Neural cell (in vitro differentiated cells): ENCODE data around the gene RASAL2. TPM values are rescaled to one million over a fixed set of nuclear protein-coding genes. Genes with fewer than 3 reads are reported as not detected.

ENCODE experiments used
- H2AFZ ChIP-seq: fragments of 200-600, 300-800 bp; sonication (generic), shearing (Covaris generic); 2 replicates; pipeline ENCODE4 v1.6.0; 2014; ENCODE audit warnings: low read depth, mild to moderate bottlenecking, antibody characterized with exemption, low read length, moderate library complexity
- H3F3A ChIP-seq: fragments of 200-600 bp; shearing (Covaris generic); 2 replicates; pipeline ENCODE4 v1.6.1; 2016; ENCODE audit warnings: mild to moderate bottlenecking, moderate library complexity, mixed read lengths, antibody characterized with exemption, low read length; ENCODE audit not compliant: insufficient read depth, poor library complexity, severe bottlenecking
- H3K27ac ChIP-seq: fragments of 200-600, 300-800 bp; sonication (generic), shearing (Covaris generic); 2 replicates; pipeline ENCODE4 v1.5.1; 2014; ENCODE audit warnings: mild to moderate bottlenecking, low read length, moderate library complexity
- H3K27me3 ChIP-seq: fragments of 300-800, 200-600 bp; sonication (generic), shearing (Covaris generic); 2 replicates; pipeline ENCODE4 v1.6.0; 2014; ENCODE audit warnings: mild to moderate bottlenecking, low read depth, low read length, moderate library complexity; ENCODE audit not compliant: insufficient read depth
- H3K36me3 ChIP-seq: fragments of 300-800, 200-600 bp; sonication (generic), shearing (Covaris generic); 2 replicates; pipeline ENCODE4 v1.5.1; 2014; ENCODE audit warnings: mild to moderate bottlenecking, antibody characterized with exemption, low read length, moderate library complexity; ENCODE audit not compliant: insufficient read depth
- H3K4me2 ChIP-seq: fragments of 300-800, 200-600 bp; sonication (generic), shearing (Covaris generic); 2 replicates; pipeline ENCODE4 v1.6.0; 2014; ENCODE audit warnings: mild to moderate bottlenecking, low read length
- H3K4me3 ChIP-seq: fragments of 300-800, 200-600 bp; sonication (generic), shearing (Covaris generic); 2 replicates; pipeline ENCODE4 v1.5.1; 2014; ENCODE audit warnings: mild to moderate bottlenecking, low read length, moderate library complexity
- H3K79me2 ChIP-seq: fragments of 200-600 bp; shearing (Covaris generic); replicated peaks from 2 replicates; pipeline ENCODE4 v1.6.0; 2014; ENCODE audit warnings: mild to moderate bottlenecking, low read length, moderate library complexity; ENCODE audit not compliant: insufficient read depth
- H3K9ac ChIP-seq: fragments of 300-800, 200-600 bp; sonication (generic), shearing (Covaris generic); 2 replicates; pipeline ENCODE4 v1.6.1; 2016; ENCODE audit warnings: mild to moderate bottlenecking, low read length, mixed read lengths
- H3K9me2 ChIP-seq: fragments of 200-600 bp; shearing (Covaris generic); 2 replicates; pipeline ENCODE4 v1.6.1; 2016; ENCODE audit warnings: mild to moderate bottlenecking, low read length, mixed read lengths; ENCODE audit not compliant: insufficient read depth
- H3K9me3 ChIP-seq: fragments of 200-600, 300-800 bp; sonication (generic), shearing (Covaris generic); 2 replicates; pipeline ENCODE4 v1.6.1; 2016; ENCODE audit warnings: mild to moderate bottlenecking, mixed run types, low read length, moderate library complexity, mixed read lengths
- H4K20me1 ChIP-seq: fragments of 200-600 bp; shearing (Covaris generic); 2 replicates; pipeline ENCODE4 v1.6.1; 2016; ENCODE audit warnings: mild to moderate bottlenecking, mixed run types; ENCODE audit not compliant: insufficient read depth
- EP300 ChIP-seq: fragments of 450-650 bp; conservative IDR thresholded peaks from 2 replicates; pipeline ENCODE4 v1.6.1; 2014; ENCODE audit warnings: antibody characterized with exemption, mild to moderate bottlenecking, moderate library complexity; ENCODE audit not compliant: poor library complexity, severe bottlenecking
- EZH2 ChIP-seq: fragments of 200-600, 300-800 bp; shearing (Covaris generic), sonication (generic); IDR thresholded peaks from 2 replicates; pipeline ENCODE4 v1.6.1; 2014; ENCODE audit warnings: antibody characterized with exemption, low read length, borderline replicate concordance, mild to moderate bottlenecking; ENCODE audit not compliant: insufficient read depth, poor library complexity, severe bottlenecking
- MXI1 ChIP-seq: fragments of 450-650 bp; conservative IDR thresholded peaks from 2 replicates; pipeline ENCODE4 v1.6.1; 2014; ENCODE audit warnings: antibody characterized with exemption, mild to moderate bottlenecking; ENCODE audit not compliant: poor library complexity, severe bottlenecking
- POLR2AphosphoS5 ChIP-seq: IDR thresholded peaks from 2 replicates; pipeline ENCODE4 v1.6.1; 2012
- RAD21 ChIP-seq: fragments of 450-650 bp; conservative IDR thresholded peaks from 2 replicates; pipeline ENCODE4 v1.6.1; 2014; ENCODE audit warnings: antibody characterized with exemption, mild to moderate bottlenecking, moderate library complexity
- SMC3 ChIP-seq: fragments of 450-650 bp; conservative IDR thresholded peaks from 2 replicates; pipeline ENCODE4 v1.6.1; 2014; ENCODE audit warnings: antibody characterized with exemption, mild to moderate bottlenecking, moderate library complexity; ENCODE audit not compliant: poor library complexity
- TAF1 ChIP-seq: IDR thresholded peaks from 2 replicates; pipeline ENCODE4 v1.6.1; 2012; ENCODE audit warnings: low read depth
- polyA plus RNA-seq: library from polyadenylated mRNA; depleted of rRNA; stranded (reverse); fragments of >200 nt; gene quantifications from 2 replicates; pipeline ENCODE4 v1.2.3, GENCODE V29; 2014
- TF ChIP-seq, protein P1 (sequence below): fragments of 450-650 bp; IDR thresholded peaks from 2 replicates; pipeline ENCODE4 v1.5.1; 2014; ENCODE audit warnings: antibody characterized with exemption, mild to moderate bottlenecking, moderate library complexity; ENCODE audit not compliant: poor library complexity, severe bottlenecking
- TF ChIP-seq, protein P2 (sequence below): IDR thresholded peaks from 2 replicates; pipeline ENCODE4 v1.6.1; 2012; ENCODE audit warnings: borderline replicate concordance

RASAL2 gene
- polyA plus RNA-seq, 1 donor from 2014 or later, result 73.3 TPM

DNA sequence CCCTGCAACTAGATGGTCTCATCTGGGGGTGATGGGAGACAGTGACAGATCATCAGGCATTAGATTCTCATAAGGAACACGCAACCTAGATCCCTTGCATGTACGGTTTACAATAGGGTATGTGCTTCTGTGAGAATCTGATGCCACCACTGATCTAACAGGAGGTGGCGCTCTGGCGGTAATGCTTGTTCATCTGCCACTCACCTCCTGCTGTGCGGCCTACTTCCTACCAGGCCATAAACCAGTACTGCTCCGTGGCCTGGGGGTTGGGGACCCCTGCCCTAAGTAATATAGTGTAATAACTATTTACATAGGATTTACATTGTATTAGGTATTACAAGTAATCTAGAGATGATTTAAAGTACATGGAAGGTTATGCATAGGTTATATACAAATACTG lies 267.9 kb downstream of the RASAL2 start:
- Histone ChIP-seq H3F3A (no peaks in the 10 kb centered on the region), H3K79me2 (peaks cover 6% of the 10 kb centered on the region), H4K20me1 (no peaks in the 10 kb centered on the region), H3K9me2 (no peaks in the 10 kb centered on the region), H3K9ac (no peak overlapping the region), H2AFZ (no peak overlapping the region), H3K4me3 (no peak overlapping the region), H3K27ac (no peak overlapping the region), H3K36me3 (no peaks in the 10 kb centered on the region), H3K9me3 (no peaks in the 10 kb centered on the region), H3K27me3 (no peaks in the 10 kb centered on the region), H3K4me2 (no peak overlapping the region)
- TF ChIP-seq, protein P1, sequence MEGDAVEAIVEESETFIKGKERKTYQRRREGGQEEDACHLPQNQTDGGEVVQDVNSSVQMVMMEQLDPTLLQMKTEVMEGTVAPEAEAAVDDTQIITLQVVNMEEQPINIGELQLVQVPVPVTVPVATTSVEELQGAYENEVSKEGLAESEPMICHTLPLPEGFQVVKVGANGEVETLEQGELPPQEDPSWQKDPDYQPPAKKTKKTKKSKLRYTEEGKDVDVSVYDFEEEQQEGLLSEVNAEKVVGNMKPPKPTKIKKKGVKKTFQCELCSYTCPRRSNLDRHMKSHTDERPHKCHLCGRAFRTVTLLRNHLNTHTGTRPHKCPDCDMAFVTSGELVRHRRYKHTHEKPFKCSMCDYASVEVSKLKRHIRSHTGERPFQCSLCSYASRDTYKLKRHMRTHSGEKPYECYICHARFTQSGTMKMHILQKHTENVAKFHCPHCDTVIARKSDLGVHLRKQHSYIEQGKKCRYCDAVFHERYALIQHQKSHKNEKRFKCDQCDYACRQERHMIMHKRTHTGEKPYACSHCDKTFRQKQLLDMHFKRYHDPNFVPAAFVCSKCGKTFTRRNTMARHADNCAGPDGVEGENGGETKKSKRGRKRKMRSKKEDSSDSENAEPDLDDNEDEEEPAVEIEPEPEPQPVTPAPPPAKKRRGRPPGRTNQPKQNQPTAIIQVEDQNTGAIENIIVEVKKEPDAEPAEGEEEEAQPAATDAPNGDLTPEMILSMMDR, result no peak
- no peak for TF ChIP-seq SMC3
- TF ChIP-seq, protein P2, sequence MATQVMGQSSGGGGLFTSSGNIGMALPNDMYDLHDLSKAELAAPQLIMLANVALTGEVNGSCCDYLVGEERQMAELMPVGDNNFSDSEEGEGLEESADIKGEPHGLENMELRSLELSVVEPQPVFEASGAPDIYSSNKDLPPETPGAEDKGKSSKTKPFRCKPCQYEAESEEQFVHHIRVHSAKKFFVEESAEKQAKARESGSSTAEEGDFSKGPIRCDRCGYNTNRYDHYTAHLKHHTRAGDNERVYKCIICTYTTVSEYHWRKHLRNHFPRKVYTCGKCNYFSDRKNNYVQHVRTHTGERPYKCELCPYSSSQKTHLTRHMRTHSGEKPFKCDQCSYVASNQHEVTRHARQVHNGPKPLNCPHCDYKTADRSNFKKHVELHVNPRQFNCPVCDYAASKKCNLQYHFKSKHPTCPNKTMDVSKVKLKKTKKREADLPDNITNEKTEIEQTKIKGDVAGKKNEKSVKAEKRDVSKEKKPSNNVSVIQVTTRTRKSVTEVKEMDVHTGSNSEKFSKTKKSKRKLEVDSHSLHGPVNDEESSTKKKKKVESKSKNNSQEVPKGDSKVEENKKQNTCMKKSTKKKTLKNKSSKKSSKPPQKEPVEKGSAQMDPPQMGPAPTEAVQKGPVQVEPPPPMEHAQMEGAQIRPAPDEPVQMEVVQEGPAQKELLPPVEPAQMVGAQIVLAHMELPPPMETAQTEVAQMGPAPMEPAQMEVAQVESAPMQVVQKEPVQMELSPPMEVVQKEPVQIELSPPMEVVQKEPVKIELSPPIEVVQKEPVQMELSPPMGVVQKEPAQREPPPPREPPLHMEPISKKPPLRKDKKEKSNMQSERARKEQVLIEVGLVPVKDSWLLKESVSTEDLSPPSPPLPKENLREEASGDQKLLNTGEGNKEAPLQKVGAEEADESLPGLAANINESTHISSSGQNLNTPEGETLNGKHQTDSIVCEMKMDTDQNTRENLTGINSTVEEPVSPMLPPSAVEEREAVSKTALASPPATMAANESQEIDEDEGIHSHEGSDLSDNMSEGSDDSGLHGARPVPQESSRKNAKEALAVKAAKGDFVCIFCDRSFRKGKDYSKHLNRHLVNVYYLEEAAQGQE, result no peak
- TF ChIP-seq EP300, result no peak
- no peak for TF ChIP-seq RAD21
- no peak for TF ChIP-seq EZH2
- TF ChIP-seq MXI1, result no peak
- TF ChIP-seq TAF1, result no peak
- TF ChIP-seq POLR2AphosphoS5, result no peak

DNA sequence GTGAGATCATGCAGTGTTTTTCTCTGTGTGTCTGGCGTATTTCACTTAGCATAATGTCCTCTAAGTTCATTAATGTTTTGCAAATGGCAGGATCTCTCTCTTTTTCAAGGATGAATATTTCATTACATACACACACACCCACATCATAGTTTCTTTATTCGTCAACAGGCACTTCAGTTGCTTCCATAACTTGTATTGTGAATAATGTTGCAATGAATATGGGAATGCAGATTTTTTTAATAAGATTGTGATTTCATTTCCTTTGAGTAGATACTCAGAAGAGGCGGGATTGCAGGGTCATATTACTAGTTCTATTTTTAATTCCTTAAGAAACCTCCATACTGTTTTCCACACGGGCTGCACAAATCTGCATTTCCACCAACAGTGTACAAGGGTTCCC lies 268.8 kb downstream of the RASAL2 start:
- Histone ChIP-seq H3K9me3 (no peaks in the 10 kb centered on the region), H3K4me3 (no peak overlapping the region), H3K27me3 (no peaks in the 10 kb centered on the region), H3K9me2 (no peaks in the 10 kb centered on the region), H4K20me1 (no peaks in the 10 kb centered on the region), H3K4me2 (no peak overlapping the region), H2AFZ (no peak overlapping the region), H3K27ac (no peak overlapping the region), H3K79me2 (peaks cover 6% of the 10 kb centered on the region), H3K9ac (no peak overlapping the region), H3K36me3 (no peaks in the 10 kb centered on the region), H3F3A (no peaks in the 10 kb centered on the region)
- no peak for TF ChIP-seq SMC3
- no peak for TF ChIP-seq POLR2AphosphoS5
- TF ChIP-seq EZH2, result no peak

DNA sequence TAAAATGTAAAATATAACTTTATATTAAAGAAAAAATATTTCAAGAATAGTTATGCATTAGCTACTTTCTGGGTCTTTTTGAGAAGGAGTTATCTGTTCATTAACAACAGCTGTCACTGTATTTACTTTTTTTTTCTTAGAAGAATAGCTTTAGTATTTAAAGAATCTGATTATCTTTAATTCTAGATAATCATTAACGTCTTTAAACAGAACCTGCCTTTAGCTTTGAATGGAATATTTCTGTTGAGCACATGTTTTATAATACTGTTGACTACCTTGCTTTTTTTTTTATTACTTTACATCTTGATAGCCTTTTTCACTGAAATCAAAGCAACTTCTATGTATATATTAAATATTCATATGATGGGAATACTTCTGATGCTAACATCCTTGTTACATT lies 270.9 kb downstream of the RASAL2 start:
- Histone ChIP-seq H3K27ac (no peak overlapping the region), H3K36me3 (no peaks in the 10 kb centered on the region), H3K9me3 (no peaks in the 10 kb centered on the region), H3F3A (no peaks in the 10 kb centered on the region), H3K79me2 (peaks cover 6% of the 10 kb centered on the region), H3K9me2 (no peaks in the 10 kb centered on the region), H3K4me3 (no peak overlapping the region), H3K4me2 (no peak overlapping the region), H2AFZ (no peak overlapping the region), H3K27me3 (no peaks in the 10 kb centered on the region), H3K9ac (no peak overlapping the region), H4K20me1 (no peaks in the 10 kb centered on the region)
- no peak for TF ChIP-seq MXI1
- TF ChIP-seq EZH2, result no peak
- TF ChIP-seq, protein P1, result no peak
- TF ChIP-seq SMC3, result no peak
- TF ChIP-seq RAD21, result no peak
- TF ChIP-seq, protein P2, result no peak
- TF ChIP-seq POLR2AphosphoS5, result no peak
- TF ChIP-seq TAF1, result no peak
- no peak for TF ChIP-seq EP300
